Ascending aorta (tissue), 2 donors: Measurements from ENCODE around the gene NPFFR1. TPM values are rescaled to one million over a fixed set of nuclear protein-coding genes. Genes with fewer than 3 reads are reported as not detected.

ENCODE experiments used
- DNase-seq, 2 donors: peaks; one replicate each; pipeline ENCODE4 v3.0.0-alpha.2; 2019; ENCODE audit warnings: low spot score in 2 of 2
- H3K27ac ChIP-seq, 2 donors: fragments of 200-600 bp; sonication (generic); one replicate each; pipeline ENCODE4 v1.5.1; 2016 to 2017; ENCODE audit warnings: mild to moderate bottlenecking in 1 of 2
- H3K27me3 ChIP-seq: fragments of 200-600 bp; sonication (generic); one replicate; pipeline ENCODE4 v1.5.1; 2017
- H3K36me3 ChIP-seq, 2 donors: fragments of 200-600 bp; sonication (generic); one replicate each; pipeline ENCODE4 v1.5.1; 2016
- H3K4me1 ChIP-seq, 2 donors: fragments of 200-600 bp; sonication (generic); one replicate each; pipeline ENCODE4 v1.5.1; 2016 to 2017; ENCODE audit warnings: mild to moderate bottlenecking in 1 of 2
- H3K4me3 ChIP-seq, 2 donors: fragments of 200-600 bp; sonication (generic); one replicate each; pipeline ENCODE4 v1.5.1; 2016 to 2017; ENCODE audit warnings: mild to moderate bottlenecking in 1 of 2
- H3K9me3 ChIP-seq, 2 donors: fragments of 200-600 bp; sonication (generic); one replicate each; pipeline ENCODE4 v1.5.1; 2016
- intact Hi-C: fragments of 100-400 bp; cut with DNase I; formaldehyde crosslinking; loops from one replicate; pipeline ENCODE4 v1.15.1; 2023
- total RNA-seq: library from RNA; depleted of rRNA; stranded (reverse); fragments of >200 nt; gene quantifications from one replicate; pipeline ENCODE4 v1.1.0, GENCODE V29; 2016
- TF ChIP-seq, protein P1 (sequence below), 3 experiments: fragments of 200-600 bp in 2 of 3; fragments of 450-650 bp in 1 of 3; sonication (generic) in 2 of 3; IDR thresholded peaks; one replicate each; pipeline ENCODE4 v1.5.1; 2016 to 2019; ENCODE audit warnings: antibody characterized with exemption in 3 of 3, mild to moderate bottlenecking in 1 of 3, moderate library complexity in 1 of 3

NPFFR1 gene
- not detected for total RNA-seq

DNA sequence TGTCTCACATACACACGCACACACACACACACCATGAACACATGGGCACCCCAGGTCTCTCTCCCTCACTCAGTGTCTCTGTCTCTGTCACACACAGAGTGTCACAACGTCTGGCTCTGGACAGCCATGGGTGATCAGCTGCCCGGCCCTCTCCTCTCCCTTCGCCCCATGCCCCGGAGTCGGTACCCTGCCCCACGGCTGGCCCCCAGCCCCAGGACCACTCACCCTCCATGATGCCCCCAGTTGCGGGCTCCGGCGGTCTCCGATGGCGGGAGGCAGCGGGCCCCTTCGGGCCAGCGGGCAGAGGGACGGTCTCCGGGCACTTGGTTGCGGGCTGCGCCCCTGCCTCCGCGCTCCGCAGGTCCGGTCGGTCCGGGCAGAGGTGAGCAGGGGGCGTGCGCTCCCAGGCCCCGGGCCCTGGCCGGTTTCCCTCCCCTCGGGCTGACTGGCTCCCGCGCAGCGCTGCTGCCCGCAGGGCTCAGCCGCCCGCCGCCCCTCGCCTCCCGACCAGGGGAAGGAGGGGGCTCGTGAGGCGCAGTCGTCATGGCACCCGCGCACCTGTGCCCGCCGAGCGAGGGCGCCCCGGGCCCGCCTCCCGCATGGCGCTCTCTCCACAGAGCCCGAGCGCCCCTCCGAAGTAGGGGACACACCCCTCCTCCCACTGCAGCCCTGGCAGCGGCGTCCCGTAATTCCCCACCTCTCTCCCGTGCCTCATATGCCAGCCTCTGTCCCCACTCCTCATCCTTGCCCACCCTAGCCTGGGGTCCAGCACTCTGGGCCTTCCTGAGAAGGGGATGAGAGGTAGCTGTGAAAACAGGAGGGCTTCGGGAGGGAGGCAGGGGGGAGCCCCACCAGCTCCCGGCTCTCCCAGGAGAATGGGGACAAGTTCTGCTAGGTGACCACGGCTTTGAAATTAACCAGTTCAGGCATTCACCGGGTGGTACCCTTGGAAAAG, at the start of gene NPFFR1:
Gene NPFFR1, minus strand, starts transcription at position 560 of the 955 bp plus-strand sequence. Its CDS starts 328 bp downstream, at position 232.
- TF ChIP-seq, protein P1, sequence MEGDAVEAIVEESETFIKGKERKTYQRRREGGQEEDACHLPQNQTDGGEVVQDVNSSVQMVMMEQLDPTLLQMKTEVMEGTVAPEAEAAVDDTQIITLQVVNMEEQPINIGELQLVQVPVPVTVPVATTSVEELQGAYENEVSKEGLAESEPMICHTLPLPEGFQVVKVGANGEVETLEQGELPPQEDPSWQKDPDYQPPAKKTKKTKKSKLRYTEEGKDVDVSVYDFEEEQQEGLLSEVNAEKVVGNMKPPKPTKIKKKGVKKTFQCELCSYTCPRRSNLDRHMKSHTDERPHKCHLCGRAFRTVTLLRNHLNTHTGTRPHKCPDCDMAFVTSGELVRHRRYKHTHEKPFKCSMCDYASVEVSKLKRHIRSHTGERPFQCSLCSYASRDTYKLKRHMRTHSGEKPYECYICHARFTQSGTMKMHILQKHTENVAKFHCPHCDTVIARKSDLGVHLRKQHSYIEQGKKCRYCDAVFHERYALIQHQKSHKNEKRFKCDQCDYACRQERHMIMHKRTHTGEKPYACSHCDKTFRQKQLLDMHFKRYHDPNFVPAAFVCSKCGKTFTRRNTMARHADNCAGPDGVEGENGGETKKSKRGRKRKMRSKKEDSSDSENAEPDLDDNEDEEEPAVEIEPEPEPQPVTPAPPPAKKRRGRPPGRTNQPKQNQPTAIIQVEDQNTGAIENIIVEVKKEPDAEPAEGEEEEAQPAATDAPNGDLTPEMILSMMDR (IDR thresholded peaks at IDR 0.05): no peak
- intact Hi-C loops: no loop called here
- DNase-seq: peak in 1 of 2 donors; percentile 54
- H3K27me3 ChIP-seq: peaks cover 7% of the 10 kb centered on the region
- no peak within 1 kb of the TSS for H3K27ac ChIP-seq
- peaks cover 6% of the 10 kb centered on the region in 2 donors for H3K4me1 ChIP-seq
- peak within 1 kb of the TSS; percentile 14 to 43 for H3K4me3 ChIP-seq
- no peaks in the 10 kb centered on the region for H3K36me3 ChIP-seq
- H3K9me3 ChIP-seq: no peaks in the 10 kb centered on the region

DNA sequence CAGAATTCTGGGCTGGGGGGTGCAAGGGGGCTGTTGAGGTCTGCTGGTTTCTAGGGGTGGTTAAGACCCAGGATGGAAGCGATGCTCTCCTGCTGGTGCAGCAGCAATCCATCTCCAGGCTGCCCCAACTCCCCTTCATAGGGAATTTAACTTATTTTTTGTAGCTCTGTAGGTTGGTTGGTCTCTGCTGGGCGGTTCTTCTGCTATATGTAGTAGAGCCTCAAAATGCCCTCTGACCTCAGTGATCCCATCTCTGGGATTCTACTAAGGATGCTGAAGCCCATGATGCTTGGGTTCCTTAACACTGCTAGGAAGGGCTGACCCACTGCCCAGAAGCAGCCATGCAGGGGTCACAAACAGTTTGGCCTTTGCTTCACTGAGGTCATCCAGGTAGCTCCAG, 49.5 kb upstream of the NPFFR1 start:
- H3K9me3 ChIP-seq: no peaks in the 10 kb centered on the region
- no peak overlapping the region for H3K27ac ChIP-seq
- TF ChIP-seq, protein P1 (IDR thresholded peaks at IDR 0.05): no peak
- no peak overlapping the region for H3K4me3 ChIP-seq
- H3K4me1 ChIP-seq: peaks cover 6 to 8% of the 10 kb centered on the region in 2 donors
- DNase-seq: no peak
- intact Hi-C loops: no loop called here
- H3K36me3 ChIP-seq: no peaks in the 10 kb centered on the region
- no peaks in the 10 kb centered on the region for H3K27me3 ChIP-seq

GRCh38 chr10:70331486-70332268, 47.9 kb upstream of the NPFFR1 start:
- intact Hi-C loops: no loop called here
- Histone ChIP-seq H3K27me3 (no peaks in the 10 kb centered on the region), H3K4me1 (peaks cover 6 to 8% of the 10 kb centered on the region in 2 donors), H3K27ac (peak overlapping the region in 1 of 2 donors; percentile 36), H3K9me3 (no peaks in the 10 kb centered on the region), H3K36me3 (no peaks in the 10 kb centered on the region), H3K4me3 (no peak overlapping the region)
- peak in 1 of 2 donors; percentile 73 for DNase-seq
- TF ChIP-seq, protein P1 (IDR thresholded peaks at IDR 0.05): peak; percentile 12 to 52 (median 20)

GRCh38 chr10:70331160-70331485, 47.3 kb upstream of the NPFFR1 start:
- TF ChIP-seq, protein P1 (IDR thresholded peaks at IDR 0.05): no peak
- Histone ChIP-seq H3K27ac (peak overlapping the region in 1 of 2 donors; percentile 36), H3K36me3 (no peaks in the 10 kb centered on the region), H3K4me1 (peaks cover 6 to 8% of the 10 kb centered on the region in 2 donors), H3K27me3 (no peaks in the 10 kb centered on the region), H3K4me3 (no peak overlapping the region), H3K9me3 (no peaks in the 10 kb centered on the region)
- DNase-seq: no peak
- intact Hi-C loops: no loop called here

DNA sequence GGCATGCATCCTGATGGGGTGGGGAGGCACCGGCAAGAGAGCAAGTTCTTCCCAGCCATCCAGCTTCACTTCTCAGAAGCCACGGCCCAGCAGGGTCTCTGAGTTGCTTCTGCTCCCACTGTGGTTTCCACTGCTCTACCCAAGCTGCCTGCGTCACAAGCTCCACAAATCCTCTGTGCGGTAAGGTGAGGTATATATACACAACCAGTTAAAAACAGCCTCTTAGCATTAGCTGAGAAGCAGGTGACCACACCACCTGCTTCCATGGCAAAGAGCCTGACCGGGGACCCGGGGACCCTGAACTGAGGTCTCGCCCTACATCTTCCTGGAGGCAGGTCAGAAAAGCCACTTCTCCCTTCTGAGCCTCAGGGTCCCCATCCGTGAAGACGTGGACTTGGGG, 46.9 kb upstream of the NPFFR1 start:
- no peak overlapping the region for H3K4me3 ChIP-seq
- peaks cover 6 to 8% of the 10 kb centered on the region in 2 donors for H3K4me1 ChIP-seq
- no peaks in the 10 kb centered on the region for H3K9me3 ChIP-seq
- H3K27me3 ChIP-seq: no peaks in the 10 kb centered on the region
- no peaks in the 10 kb centered on the region for H3K36me3 ChIP-seq
- intact Hi-C loops: no loop called here
- TF ChIP-seq, protein P1 (IDR thresholded peaks at IDR 0.05): no peak
- DNase-seq: no peak
- no peak overlapping the region for H3K27ac ChIP-seq
